NCI-H2227 (cell line): Measurements from ENCODE around the gene HIVEP3.

Source experiments
- DNase-seq: peaks from one replicate; lab custom pipeline; 2025; ENCODE audit not compliant: unreplicated experiment; lab: John Stamatoyannopoulos, UW

The HIVEP3 gene

GRCh38 chr1:41528106-41528505 is 390.6 kb downstream of the HIVEP3 start:
- no peak for DNase-seq

- no peak for DNase-seq
These were observed 391.7 kb downstream of the HIVEP3 start for GRCh38 chr1:41526956-41527561.

- DNase-seq = no peak
These were observed 392.7 kb downstream of the HIVEP3 start for GRCh38 chr1:41525891-41526587.

GRCh38 chr1:41524676-41525675 is 393.7 kb downstream of the HIVEP3 start:
- DNase-seq = no peak

GRCh38 chr1:41523949-41524675 is 394.6 kb downstream of the HIVEP3 start:
- DNase-seq = no peak

- no peak for DNase-seq
These were observed 395.7 kb downstream of the HIVEP3 start for GRCh38 chr1:41523071-41523470.

- no peak for DNase-seq
These were observed 397.0 kb downstream of the HIVEP3 start for GRCh38 chr1:41521766-41522165.

- no peak for DNase-seq
These were observed 397.6 kb downstream of the HIVEP3 start for GRCh38 chr1:41520951-41521752.

- no peak for DNase-seq
These were observed 399.1 kb downstream of the HIVEP3 start for GRCh38 chr1:41519667-41520066.

GRCh38 chr1:41518471-41518870 is 400.3 kb downstream of the HIVEP3 start:
- DNase-seq = no peak

- no peak for DNase-seq
These were observed 401.7 kb downstream of the HIVEP3 start for GRCh38 chr1:41517062-41517438.

- DNase-seq = peak; percentile 92
These were observed 402.3 kb downstream of the HIVEP3 start for GRCh38 chr1:41516168-41517061.

GRCh38 chr1:41515778-41516167 is 402.9 kb downstream of the HIVEP3 start:
- no peak for DNase-seq

- no peak for DNase-seq
These were observed 403.5 kb downstream of the HIVEP3 start for GRCh38 chr1:41515131-41515678.

GRCh38 chr1:41514381-41514780 is 404.3 kb downstream of the HIVEP3 start:
- DNase-seq = no peak

- DNase-seq = no peak
These were observed 405.4 kb downstream of the HIVEP3 start for GRCh38 chr1:41513383-41513735.

GRCh38 chr1:41512701-41513382 is 405.9 kb downstream of the HIVEP3 start:
- DNase-seq = no peak

- DNase-seq = no peak
These were observed 407.5 kb downstream of the HIVEP3 start for GRCh38 chr1:41511239-41511540.
